Measurements from ENCODE around the gene GSAP.

- TF ChIP-seq CTCF (IDR thresholded peaks at IDR 0.05; ENCODE audit: insufficient read depth, low read length, poor library complexity, severe bottlenecking): no peak
- TF ChIP-seq EZH2phosphoT487 (conservative IDR thresholded peaks at IDR 0.05; ENCODE audit: low read length): no peak
Measured at GRCh38 chr7:77406421-77406820, 9.7 kb downstream of the GSAP start.

Measured in SU-DHL-6 (cell line).